Measurements from ENCODE around the gene PBX4. TPM values are rescaled to one million over a fixed set of nuclear protein-coding genes. Genes with fewer than 3 reads are reported as not detected.

PBX4 gene
- total and polyA plus RNA-seq, 10 of the 15 experiments (the other 5 are each of a cell fraction or from before 2014, with no cell fraction given), result 0.18 to 17.3 (median 4.2) TPM

DNA sequence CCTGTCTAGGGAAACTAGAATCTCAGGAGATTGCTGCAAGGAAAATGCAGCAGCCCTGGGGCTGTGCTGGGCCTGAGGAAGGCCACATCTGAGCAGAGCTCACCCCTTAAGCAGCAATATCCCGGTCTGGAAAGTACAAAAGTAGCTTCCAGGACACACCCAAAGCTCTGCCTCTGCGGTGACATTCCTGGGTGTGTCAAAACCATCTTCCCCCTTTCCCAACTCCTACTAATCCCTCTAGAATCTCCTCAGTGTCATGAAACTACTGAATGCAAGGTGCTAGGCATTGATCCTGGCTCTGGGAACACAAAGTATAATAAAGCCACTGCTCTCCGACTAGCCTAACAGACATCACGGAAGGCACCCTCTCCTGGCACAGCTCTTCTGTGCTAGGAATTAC, 5.0 kb downstream of the PBX4 start (continued):
- TF ChIP-seq CEBPZ (IDR thresholded peaks at IDR 0.05; ENCODE audit: low read depth, low read length), result no peak
- TF ChIP-seq CHD4 (IDR thresholded peaks at IDR 0.05), result no peak
- TF ChIP-seq ZNF622 (IDR thresholded peaks at IDR 0.05), result no peak
- no peak for TF ChIP-seq WRNIP1 (IDR thresholded peaks at IDR 0.05; ENCODE audit: borderline replicate concordance, low read depth, low read length)
- no peak for TF ChIP-seq ZBTB33 (IDR thresholded peaks at IDR 0.05)
- TF ChIP-seq ZBTB40 (IDR thresholded peaks at IDR 0.05; ENCODE audit: borderline replicate concordance), result no peak
